Panc1 (cell line): Measurements from ENCODE around the gene SH3D21.

Source experiments
- CTCF ChIP-seq: fragments of 450-650 bp; IDR thresholded peaks from 2 replicates; pipeline ENCODE4 v1.5.1; 2017; ENCODE audit warnings: mild to moderate bottlenecking
- POLR2AphosphoS5 ChIP-seq: IDR thresholded peaks from 2 replicates; pipeline ENCODE4 v1.6.1; 2012; ENCODE audit warnings: mild to moderate bottlenecking, low read depth, low read length, moderate library complexity
- REST ChIP-seq, 2 experiments: IDR thresholded peaks; 2 replicates each; pipeline ENCODE4 v1.6.1; 2011 to 2012; ENCODE audit warnings: low read depth in 2 of 2, control low read depth in 1 of 2, low read length in 1 of 2, mild to moderate bottlenecking in 1 of 2, moderate library complexity in 1 of 2; ENCODE audit not compliant: insufficient read depth in 1 of 2
- SIN3A ChIP-seq: IDR thresholded peaks from 2 replicates; pipeline ENCODE4 v1.6.1; 2012; ENCODE audit warnings: low read depth, mild to moderate bottlenecking, low read length, moderate library complexity, borderline replicate concordance; ENCODE audit not compliant: insufficient read depth
- TCF7L2 ChIP-seq: IDR thresholded peaks from 2 replicates; pipeline ENCODE4 v1.6.1; 2011; ENCODE audit warnings: mild to moderate bottlenecking, low read depth, low read length, inconsistent platforms

GRCh38 chr1:36369061-36369861, 63.1 kb downstream of the SH3D21 start:
- TF ChIP-seq REST (IDR thresholded peaks at IDR 0.05; ENCODE audit: insufficient read depth in 1 of 2, low read depth in 2 of 2, low read length in 1 of 2), result no peak
- TF ChIP-seq CTCF, result peak; percentile 95
- TF ChIP-seq POLR2AphosphoS5, result no peak
- no peak for TF ChIP-seq SIN3A
- no peak for TF ChIP-seq TCF7L2
